NCI-H345 (cell line): Measurements from ENCODE around the gene NTSR1.

Experiments
- DNase-seq: peaks from one replicate; lab custom pipeline; 2025; lab: John Stamatoyannopoulos, UW

The NTSR1 gene

GRCh38 chr20:62755817-62756724 is 47.4 kb downstream of the NTSR1 start:
- no peak for DNase-seq

- no peak for DNase-seq
These were observed 49.7 kb downstream of the NTSR1 start for GRCh38 chr20:62758226-62758912.

GRCh38 chr20:62759981-62760431 is 51.4 kb downstream of the NTSR1 start:
- no peak for DNase-seq

GRCh38 chr20:62760471-62760855 is 51.8 kb downstream of the NTSR1 start:
- no peak for DNase-seq

- DNase-seq: no peak
These were observed 52.5 kb downstream of the NTSR1 start for GRCh38 chr20:62760856-62761758.

- no peak for DNase-seq
These were observed 53.1 kb downstream of the NTSR1 start for GRCh38 chr20:62761759-62762131.

- no peak for DNase-seq
These were observed 53.7 kb downstream of the NTSR1 start for GRCh38 chr20:62762376-62762775.

GRCh38 chr20:62762801-62763368 is 54.2 kb downstream of the NTSR1 start:
- DNase-seq: no peak

- no peak for DNase-seq
These were observed 54.8 kb downstream of the NTSR1 start for GRCh38 chr20:62763404-62763803.

GRCh38 chr20:62764156-62764935 is 55.7 kb downstream of the NTSR1 start:
- DNase-seq: no peak

GRCh38 chr20:62765021-62765420 is 56.4 kb downstream of the NTSR1 start:
- DNase-seq: no peak

GRCh38 chr20:62765432-62766070 is 56.9 kb downstream of the NTSR1 start:
- DNase-seq: no peak

- no peak for DNase-seq
These were observed 57.4 kb downstream of the NTSR1 start for GRCh38 chr20:62766071-62766450.

- peak; percentile 80 for DNase-seq
These were observed 58.1 kb downstream of the NTSR1 start for GRCh38 chr20:62766716-62767115.

GRCh38 chr20:62768234-62768546 is 59.6 kb downstream of the NTSR1 start:
- DNase-seq: no peak

GRCh38 chr20:62768551-62769287 is 60.1 kb downstream of the NTSR1 start:
- no peak for DNase-seq

GRCh38 chr20:62769346-62770071 is 60.9 kb downstream of the NTSR1 start:
- no peak for DNase-seq

GRCh38 chr20:62770111-62770910 is 61.7 kb downstream of the NTSR1 start:
- no peak for DNase-seq

- DNase-seq: no peak
These were observed 62.3 kb downstream of the NTSR1 start for GRCh38 chr20:62770916-62771315.
